ENCODE measurements around the gene CTNNA2. TPM values are rescaled to one million over a fixed set of nuclear protein-coding genes. Genes with fewer than 3 reads are reported as not detected.

Gene CTNNA2
- total RNA-seq, 1 experiment from 2014 or later = 5.5 TPM

DNA sequence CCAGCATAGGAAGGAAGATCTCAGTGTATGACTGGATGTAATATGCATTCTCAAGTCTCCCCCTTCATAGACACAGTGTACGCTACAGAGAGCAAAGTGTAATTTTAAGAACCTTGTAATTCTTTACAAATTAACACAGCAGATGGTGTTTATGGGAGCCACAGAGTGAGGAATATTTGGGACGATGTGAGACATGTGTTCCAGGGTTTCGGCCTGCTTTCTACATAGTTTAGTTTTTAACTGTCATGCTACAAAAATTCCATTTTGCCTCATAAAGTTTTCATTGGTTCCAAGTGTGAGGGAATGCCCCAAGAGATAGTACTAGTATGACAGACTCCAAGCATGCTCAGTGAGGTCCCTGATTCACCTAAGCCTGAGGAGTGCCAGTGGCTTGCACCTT is 867.9 kb downstream of the CTNNA2 start:
- Histone ChIP-seq H2BK12ac (ENCODE audit: insufficient read length, low read depth, low read length) (no peak overlapping the region), H2BK120ac (ENCODE audit: low read depth, low read length, poor library complexity, severe bottlenecking) (no peak overlapping the region), H3K27ac (ENCODE audit: insufficient read length, low read depth, low read length) (no peak overlapping the region), H3K4me1 (ENCODE audit: insufficient read depth, low read length) (no peaks in the 10 kb centered on the region), H4K20me1 (ENCODE audit: control insufficient read depth, insufficient read depth, insufficient read length) (no peaks in the 10 kb centered on the region), H2BK5ac (ENCODE audit: insufficient read length, low read length) (no peak overlapping the region), H3K4me2 (ENCODE audit: insufficient read depth, insufficient read length, low read length) (no peak overlapping the region), H2AFZ (ENCODE audit: low read length) (no peak overlapping the region), H3K4ac (ENCODE audit: low read depth, low read length) (no peak overlapping the region), H2BK15ac (ENCODE audit: low read depth, low read length) (no peak overlapping the region), H2BK20ac (ENCODE audit: low read depth, low read length, poor library complexity, severe bottlenecking) (no peak overlapping the region), H3K9ac (ENCODE audit: extremely low read depth, insufficient read length, low read length) (no peak overlapping the region), H3K79me2 (ENCODE audit: insufficient read depth, low read length) (no peaks in the 10 kb centered on the region), H3K23me2 (ENCODE audit: insufficient read length, low read depth, low read length, poor library complexity, severe bottlenecking) (no peaks in the 10 kb centered on the region), H3K14ac (ENCODE audit: insufficient read depth, low read length) (no peak overlapping the region), H4K91ac (ENCODE audit: insufficient read length, low read depth, low read length) (no peak overlapping the region), H3T11ph (ENCODE audit: low read length) (no peak overlapping the region), H2AK5ac (ENCODE audit: insufficient read length, low read length) (no peak overlapping the region), H3K9me3 (ENCODE audit: control insufficient read depth, low read depth, low read length) (no peaks in the 10 kb centered on the region), H3K27me3 (ENCODE audit: insufficient read depth, low read length) (no peaks in the 10 kb centered on the region), H3K56ac (ENCODE audit: insufficient read length, low read depth, low read length) (no peak overlapping the region), H3K23ac (ENCODE audit: insufficient read length, low read depth, low read length) (no peak overlapping the region), H4K5ac (ENCODE audit: insufficient read length, low read depth, low read length) (no peak overlapping the region), H3K79me1 (ENCODE audit: insufficient read depth, low read depth, low read length, poor library complexity, severe bottlenecking) (no peaks in the 10 kb centered on the region), H4K8ac (replicated peaks; ENCODE audit: insufficient read length, low read depth, low read length) (no peak overlapping the region), H3K18ac (ENCODE audit: insufficient read length, low read depth, low read length) (no peak overlapping the region)
- no peak overlapping the region for H3K4me3 Mint-ChIP-seq
- DNase-seq = no peak
- no CpG with 5 or more reads among the region's 3 CpGs for WGBS (ENCODE audit: extremely low coverage, insufficient read length, low lambda C conversion rate)
- TF ChIP-seq, protein P1, sequence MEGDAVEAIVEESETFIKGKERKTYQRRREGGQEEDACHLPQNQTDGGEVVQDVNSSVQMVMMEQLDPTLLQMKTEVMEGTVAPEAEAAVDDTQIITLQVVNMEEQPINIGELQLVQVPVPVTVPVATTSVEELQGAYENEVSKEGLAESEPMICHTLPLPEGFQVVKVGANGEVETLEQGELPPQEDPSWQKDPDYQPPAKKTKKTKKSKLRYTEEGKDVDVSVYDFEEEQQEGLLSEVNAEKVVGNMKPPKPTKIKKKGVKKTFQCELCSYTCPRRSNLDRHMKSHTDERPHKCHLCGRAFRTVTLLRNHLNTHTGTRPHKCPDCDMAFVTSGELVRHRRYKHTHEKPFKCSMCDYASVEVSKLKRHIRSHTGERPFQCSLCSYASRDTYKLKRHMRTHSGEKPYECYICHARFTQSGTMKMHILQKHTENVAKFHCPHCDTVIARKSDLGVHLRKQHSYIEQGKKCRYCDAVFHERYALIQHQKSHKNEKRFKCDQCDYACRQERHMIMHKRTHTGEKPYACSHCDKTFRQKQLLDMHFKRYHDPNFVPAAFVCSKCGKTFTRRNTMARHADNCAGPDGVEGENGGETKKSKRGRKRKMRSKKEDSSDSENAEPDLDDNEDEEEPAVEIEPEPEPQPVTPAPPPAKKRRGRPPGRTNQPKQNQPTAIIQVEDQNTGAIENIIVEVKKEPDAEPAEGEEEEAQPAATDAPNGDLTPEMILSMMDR (conservative IDR thresholded peaks at IDR 0.05) = no peak
- H3K36me3 Mint-ChIP-seq (ENCODE audit: insufficient read depth in 1 of 3, low read depth in 3 of 3) = no peaks in the 10 kb centered on the region
- H3K9me3 Mint-ChIP-seq = no peaks in the 10 kb centered on the region
- H3K4me1 Mint-ChIP-seq = no peaks in the 10 kb centered on the region
- H3K27ac Mint-ChIP-seq = no peak overlapping the region; a peak in 1 of 7 replicates
- no peaks in the 10 kb centered on the region; the same call in 1 of the 2 replicates for H3K27me3 Mint-ChIP-seq (ENCODE audit: low read depth)

Data from H9 (cell line).